GM19455 (cell line): ENCODE data around the gene GASK1A.

Experiments used
- ATAC-seq: cut with Tn5 transposase; IDR thresholded peaks from one replicate; pipeline ENCODE4 v1.9.1; 2021; ENCODE audit not compliant: unreplicated experiment

Gene GASK1A

GRCh38 chr3:42982645-42983412 lies 3.7 kb downstream of the GASK1A start:
- ATAC-seq = no peak

- no peak for ATAC-seq
Observed at GRCh38 chr3:42983927-42984326, 4.8 kb downstream of the GASK1A start.

GRCh38 chr3:42984701-42985100 lies 5.6 kb downstream of the GASK1A start:
- no peak for ATAC-seq

DNA sequence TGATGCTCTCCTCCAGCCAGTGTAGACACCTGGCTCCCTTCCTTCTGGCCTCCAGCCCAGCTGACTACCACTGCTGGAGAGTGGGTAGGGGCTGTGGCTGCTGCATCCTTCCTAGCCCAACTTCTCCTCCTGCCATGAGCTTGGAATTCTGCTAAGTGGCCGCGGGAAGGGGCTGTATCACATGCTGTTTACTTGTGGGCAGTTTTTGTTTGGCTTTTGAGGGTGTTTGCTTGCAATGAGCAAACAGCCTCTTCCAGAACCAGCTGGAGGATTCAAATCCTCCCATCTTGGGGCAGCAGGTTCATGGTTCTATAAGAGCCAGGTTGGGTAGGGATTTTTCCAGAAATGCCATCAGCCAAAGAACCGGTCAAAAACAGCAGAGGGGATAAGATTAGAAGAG lies 9.0 kb downstream of the GASK1A start:
- ATAC-seq = no peak

- no peak for ATAC-seq
Observed at GRCh38 chr3:42988566-42988965, 9.5 kb downstream of the GASK1A start.

DNA sequence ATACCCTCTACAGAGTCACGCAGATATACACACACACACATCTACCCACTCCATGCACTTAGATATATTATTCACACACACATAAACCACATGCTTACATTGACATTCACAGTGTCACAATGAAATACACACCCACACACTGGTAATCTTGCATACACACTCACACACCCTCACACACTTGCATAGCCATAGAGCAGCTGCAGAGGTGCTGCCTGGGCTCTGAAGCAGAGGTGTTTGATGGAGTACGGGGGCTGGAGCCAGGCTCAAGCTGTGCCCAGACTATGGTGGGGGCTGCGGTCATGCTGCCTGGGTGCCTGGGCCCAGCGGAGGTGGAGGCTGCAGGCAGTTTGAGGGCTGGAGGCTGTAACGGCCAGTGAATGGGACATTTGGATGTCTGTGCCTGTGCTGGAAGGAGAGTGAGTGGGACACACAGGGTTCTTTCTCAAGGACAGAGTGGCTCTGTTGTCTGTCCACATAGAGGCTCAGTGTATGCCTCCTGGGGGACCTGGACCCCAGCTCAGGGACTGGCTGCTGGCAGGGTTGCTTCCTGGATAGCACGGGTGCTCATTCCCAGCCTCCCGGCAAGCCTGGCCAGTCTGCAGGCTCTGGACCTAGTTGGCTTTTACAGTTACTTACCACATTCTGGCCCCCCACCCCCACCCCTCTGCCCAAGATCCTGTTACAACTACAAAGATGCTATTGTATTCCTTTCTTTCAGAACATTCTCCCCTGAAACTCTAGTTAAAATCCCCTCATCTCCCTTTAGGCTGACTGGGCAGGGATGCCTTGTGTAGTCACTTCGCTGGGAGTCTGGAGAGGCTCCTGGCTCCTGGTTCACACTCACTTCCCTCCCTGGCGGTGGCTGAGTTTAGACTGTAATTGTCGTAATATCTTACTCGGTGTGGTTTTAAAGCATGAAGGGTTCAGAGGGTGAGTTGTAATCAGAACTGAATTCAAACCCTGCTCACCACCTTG lies 12.5 kb downstream of the GASK1A start:
- ATAC-seq = no peak

- ATAC-seq = no peak
Observed at GRCh38 chr3:42994595-42994994, 15.5 kb downstream of the GASK1A start.

- no peak for ATAC-seq
Observed at GRCh38 chr3:42996021-42996420, 16.9 kb downstream of the GASK1A start.

GRCh38 chr3:42996633-42997075 lies 17.5 kb downstream of the GASK1A start:
- no peak for ATAC-seq

DNA sequence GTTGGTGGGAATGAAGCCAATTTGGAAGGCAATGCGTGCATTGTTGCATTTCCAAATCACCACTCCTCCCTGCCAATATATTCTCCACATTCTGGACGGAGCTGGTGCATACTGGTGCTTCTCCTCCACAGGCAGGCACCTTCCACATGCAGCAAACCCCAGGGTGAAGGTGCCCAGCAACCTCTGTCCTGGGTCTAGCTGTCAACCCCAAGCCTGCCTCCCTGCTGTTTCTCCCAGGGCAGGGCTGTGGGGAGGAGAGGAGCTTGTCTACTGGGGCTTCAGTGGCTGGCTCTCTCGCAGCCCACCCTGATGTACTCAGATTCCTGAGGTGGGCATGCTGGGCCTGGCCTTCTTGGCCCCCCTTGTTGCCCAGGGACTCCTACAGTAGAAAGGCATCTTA lies 20.1 kb downstream of the GASK1A start:
- ATAC-seq = no peak

GRCh38 chr3:42999632-43000031 lies 20.5 kb downstream of the GASK1A start:
- no peak for ATAC-seq

- no peak for ATAC-seq
Observed at GRCh38 chr3:43000387-43000786, 21.3 kb downstream of the GASK1A start.

GRCh38 chr3:43001094-43001553 lies 22.0 kb downstream of the GASK1A start:
- ATAC-seq = no peak

- ATAC-seq = no peak
Observed at GRCh38 chr3:43001556-43002121, 22.5 kb downstream of the GASK1A start.

GRCh38 chr3:43004282-43004681 lies 25.2 kb downstream of the GASK1A start:
- no peak for ATAC-seq

GRCh38 chr3:43005253-43005652 lies 26.1 kb downstream of the GASK1A start:
- ATAC-seq = no peak

DNA sequence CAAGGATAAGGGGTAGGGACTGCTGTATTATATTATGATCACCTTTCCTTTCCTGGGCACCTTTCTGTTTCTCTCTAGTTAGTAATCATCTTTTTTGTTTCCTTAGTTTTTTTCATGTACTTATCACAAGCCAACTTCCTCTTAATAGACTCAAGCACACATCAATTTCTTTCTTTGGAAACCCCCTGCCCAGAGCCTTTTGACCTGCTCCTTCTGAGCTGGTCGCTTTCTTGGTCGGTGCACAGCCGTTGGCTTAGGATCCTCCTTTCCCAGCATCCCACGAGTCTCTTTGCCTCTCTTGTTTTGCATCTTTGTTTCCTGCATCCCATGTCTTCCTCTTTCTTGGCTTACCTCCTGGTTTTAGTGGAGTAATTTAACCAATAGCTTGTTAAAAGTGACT lies 26.9 kb downstream of the GASK1A start:
- no peak for ATAC-seq

- ATAC-seq = no peak
Observed at GRCh38 chr3:43006825-43007224, 27.7 kb downstream of the GASK1A start.

DNA sequence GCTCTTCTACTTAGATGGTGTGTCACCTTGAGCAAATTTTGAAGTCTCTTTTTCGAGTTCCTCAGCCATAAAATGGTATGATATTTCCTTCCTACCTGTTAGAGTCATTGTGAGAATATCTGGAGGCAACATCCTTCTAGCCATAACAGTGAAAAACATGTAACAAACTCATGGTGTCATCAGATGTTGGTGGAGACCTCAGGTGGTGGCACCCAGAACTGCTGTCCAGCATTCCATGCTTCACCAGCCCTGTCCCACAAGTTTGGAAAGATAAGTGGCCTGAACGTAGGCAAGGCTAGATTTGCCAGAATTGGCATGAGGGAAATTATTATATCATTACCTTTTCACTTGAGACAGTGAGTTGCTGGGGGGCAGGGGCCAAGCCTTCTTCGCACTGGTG lies 30.4 kb downstream of the GASK1A start:
- ATAC-seq = no peak

- ATAC-seq = no peak
Observed at GRCh38 chr3:43010638-43011037, 31.5 kb downstream of the GASK1A start.

GRCh38 chr3:43011638-43012037 lies 32.5 kb downstream of the GASK1A start:
- ATAC-seq = no peak
